GM23338 (cell line): ENCODE measurements around the gene TMEM229B. TPM values are rescaled to one million over a fixed set of nuclear protein-coding genes. Genes with fewer than 3 reads are reported as not detected.

ENCODE experiments used
- ATAC-seq: fragments of 200-7000 bp; cut with Tn5 transposase; 3 replicates; pipeline ENCODE4 v1.9.1; 2020
- DNase-seq: peaks from one replicate; pipeline ENCODE4 v3.0.0-alpha.2; 2015; ENCODE audit warnings: low spot score
- H2AFZ ChIP-seq: fragments of 200-600 bp; sonication (generic); 2 replicates; pipeline ENCODE4 v1.8.0; 2016; ENCODE audit warnings: antibody characterized with exemption, mild to moderate bottlenecking, moderate library complexity
- H3F3A ChIP-seq: fragments of 200-600 bp; sonication (generic); replicated peaks from 2 replicates; pipeline ENCODE4 v1.8.0; 2017; ENCODE audit warnings: antibody characterized with exemption, mixed run types, low read depth
- H3K27ac ChIP-seq: fragments of 200-600 bp; sonication (generic); 2 replicates; pipeline ENCODE4 v1.6.1; 2016; ENCODE audit warnings: low read depth
- H3K27me3 ChIP-seq: fragments of 200-600 bp; sonication (generic); 2 replicates; pipeline ENCODE4 v1.8.0; 2016; ENCODE audit warnings: mild to moderate bottlenecking, mixed run types, moderate library complexity; ENCODE audit not compliant: insufficient read depth
- H3K36me3 ChIP-seq: fragments of 200-600 bp; sonication (generic); 2 replicates; pipeline ENCODE4 v1.8.0; 2016; ENCODE audit warnings: mild to moderate bottlenecking; ENCODE audit not compliant: insufficient read depth
- H3K4me1 ChIP-seq: fragments of 200-600 bp; sonication (generic); 2 replicates; pipeline ENCODE4 v1.8.0; 2016; ENCODE audit warnings: mild to moderate bottlenecking, moderate library complexity; ENCODE audit not compliant: insufficient read depth
- H3K4me2 ChIP-seq: fragments of 200-600 bp; sonication (generic); 2 replicates; pipeline ENCODE4 v1.7.1; 2017; ENCODE audit warnings: mixed run types
- H3K4me3 ChIP-seq: fragments of 200-600 bp; sonication (generic); 2 replicates; pipeline ENCODE4 v1.6.1; 2016; ENCODE audit warnings: mixed run types
- H3K79me2 ChIP-seq: fragments of 200-600 bp; sonication (generic); replicated peaks from 2 replicates; pipeline ENCODE4 v1.8.0; 2017; ENCODE audit warnings: mild to moderate bottlenecking; ENCODE audit not compliant: insufficient read depth
- H3K9me2 ChIP-seq: fragments of 200-600 bp; sonication (generic); 2 replicates; pipeline ENCODE4 v1.8.0; 2017; ENCODE audit not compliant: insufficient read depth
- H4K20me1 ChIP-seq: fragments of 200-600 bp; sonication (generic); replicated peaks from 2 replicates; pipeline ENCODE4 v1.8.0; 2017; ENCODE audit warnings: mild to moderate bottlenecking; ENCODE audit not compliant: insufficient read depth
- H3K27ac Mint-ChIP-seq: 2 replicates; pipeline ENCODE4 v1.8.0; 2020; ENCODE audit warnings: inconsistent platforms, mild to moderate bottlenecking, moderate library complexity, mixed read lengths
- H3K27me3 Mint-ChIP-seq: 3 replicates; pipeline ENCODE4 v1.8.0; 2022; ENCODE audit warnings: low read depth, mild to moderate bottlenecking, moderate library complexity, mixed read lengths, inconsistent platforms; ENCODE audit not compliant: insufficient read depth, poor library complexity
- H3K36me3 Mint-ChIP-seq: 3 replicates; pipeline ENCODE4 v1.8.0; 2021; ENCODE audit warnings: low read depth, mild to moderate bottlenecking, inconsistent platforms, moderate library complexity, mixed read lengths
- H3K4me1 Mint-ChIP-seq: 3 replicates; pipeline ENCODE4 v1.8.0; 2020; ENCODE audit warnings: mild to moderate bottlenecking, inconsistent platforms, mixed read lengths
- H3K4me3 Mint-ChIP-seq: 3 replicates; pipeline ENCODE4 v1.8.0; 2021; ENCODE audit warnings: moderate library complexity, mild to moderate bottlenecking, inconsistent platforms, mixed read lengths
- H3K9me3 Mint-ChIP-seq: 3 replicates; pipeline ENCODE4 v1.8.0; 2020; ENCODE audit warnings: moderate library complexity, mild to moderate bottlenecking, inconsistent platforms, mixed read lengths
- EZH2 ChIP-seq: fragments of 200-600 bp; sonication (generic); IDR thresholded peaks from one replicate; pipeline ENCODE4 v1.8.0; 2017; ENCODE audit warnings: antibody characterized with exemption, mild to moderate bottlenecking, low read depth; ENCODE audit not compliant: unreplicated experiment
- EZH2phosphoT487 ChIP-seq: fragments of 200-600 bp; sonication (generic); IDR thresholded peaks from one replicate; pipeline ENCODE4 v1.8.1; 2018; ENCODE audit warnings: antibody characterized with exemption; ENCODE audit not compliant: unreplicated experiment
- JUNB ChIP-seq: IDR thresholded peaks from one replicate; pipeline ENCODE4 v1.6.1; 2016; ENCODE audit warnings: antibody characterized with exemption; ENCODE audit not compliant: unreplicated experiment
- polyA plus RNA-seq: library from polyadenylated mRNA; unstranded; fragments of >200 nt; fragmentation: Nextera tagmentation; extraction: Ambion mirVana; gene quantifications from 2 replicates; pipeline ENCODE4 v1.2.1, GENCODE V29; 2016
- total RNA-seq: library from RNA; depleted of rRNA; stranded (reverse); fragments of >200 nt; shearing (Covaris generic); gene quantifications from 2 replicates; pipeline ENCODE4 v1.2.3, GENCODE V29; 2014
- TF ChIP-seq, protein P1 (sequence below): fragments of 250-450 bp; sonication (Bioruptor Pico); IDR thresholded peaks from 2 replicates; pipeline ENCODE4 v1.5.0; 2020; ENCODE audit warnings: mild to moderate bottlenecking, moderate library complexity
- TF ChIP-seq, protein P2 (sequence below), 2 experiments: fragments of 200-600 bp in 1 of 2; sonication (generic) in 1 of 2; conservative IDR thresholded peaks; 2 replicates each; pipeline versions ENCODE4 v1.5.1 to v1.6.1; 2016 to 2017; ENCODE audit warnings: antibody characterized with exemption in 2 of 2, low read depth in 2 of 2, mild to moderate bottlenecking in 2 of 2, moderate library complexity in 1 of 2

Gene TMEM229B
- total and polyA plus RNA-seq, 2 experiments from 2014 or later: 0.42 to 2.4 TPM

GRCh38 chr14:67527756-67528155, 39.2 kb upstream of the TMEM229B start:
- no peak overlapping the region for H3K4me3 Mint-ChIP-seq
- H3K36me3 Mint-ChIP-seq: no peaks in the 10 kb centered on the region
- H3K9me2 ChIP-seq: no peaks in the 10 kb centered on the region
- 0 out of 2 replicates have a peak overlapping the region, but pooled peaks have one; percentile 87 for H2AFZ ChIP-seq
- no peak overlapping the region for H3K4me2 ChIP-seq
- DNase-seq: no peak
- TF ChIP-seq, protein P1, sequence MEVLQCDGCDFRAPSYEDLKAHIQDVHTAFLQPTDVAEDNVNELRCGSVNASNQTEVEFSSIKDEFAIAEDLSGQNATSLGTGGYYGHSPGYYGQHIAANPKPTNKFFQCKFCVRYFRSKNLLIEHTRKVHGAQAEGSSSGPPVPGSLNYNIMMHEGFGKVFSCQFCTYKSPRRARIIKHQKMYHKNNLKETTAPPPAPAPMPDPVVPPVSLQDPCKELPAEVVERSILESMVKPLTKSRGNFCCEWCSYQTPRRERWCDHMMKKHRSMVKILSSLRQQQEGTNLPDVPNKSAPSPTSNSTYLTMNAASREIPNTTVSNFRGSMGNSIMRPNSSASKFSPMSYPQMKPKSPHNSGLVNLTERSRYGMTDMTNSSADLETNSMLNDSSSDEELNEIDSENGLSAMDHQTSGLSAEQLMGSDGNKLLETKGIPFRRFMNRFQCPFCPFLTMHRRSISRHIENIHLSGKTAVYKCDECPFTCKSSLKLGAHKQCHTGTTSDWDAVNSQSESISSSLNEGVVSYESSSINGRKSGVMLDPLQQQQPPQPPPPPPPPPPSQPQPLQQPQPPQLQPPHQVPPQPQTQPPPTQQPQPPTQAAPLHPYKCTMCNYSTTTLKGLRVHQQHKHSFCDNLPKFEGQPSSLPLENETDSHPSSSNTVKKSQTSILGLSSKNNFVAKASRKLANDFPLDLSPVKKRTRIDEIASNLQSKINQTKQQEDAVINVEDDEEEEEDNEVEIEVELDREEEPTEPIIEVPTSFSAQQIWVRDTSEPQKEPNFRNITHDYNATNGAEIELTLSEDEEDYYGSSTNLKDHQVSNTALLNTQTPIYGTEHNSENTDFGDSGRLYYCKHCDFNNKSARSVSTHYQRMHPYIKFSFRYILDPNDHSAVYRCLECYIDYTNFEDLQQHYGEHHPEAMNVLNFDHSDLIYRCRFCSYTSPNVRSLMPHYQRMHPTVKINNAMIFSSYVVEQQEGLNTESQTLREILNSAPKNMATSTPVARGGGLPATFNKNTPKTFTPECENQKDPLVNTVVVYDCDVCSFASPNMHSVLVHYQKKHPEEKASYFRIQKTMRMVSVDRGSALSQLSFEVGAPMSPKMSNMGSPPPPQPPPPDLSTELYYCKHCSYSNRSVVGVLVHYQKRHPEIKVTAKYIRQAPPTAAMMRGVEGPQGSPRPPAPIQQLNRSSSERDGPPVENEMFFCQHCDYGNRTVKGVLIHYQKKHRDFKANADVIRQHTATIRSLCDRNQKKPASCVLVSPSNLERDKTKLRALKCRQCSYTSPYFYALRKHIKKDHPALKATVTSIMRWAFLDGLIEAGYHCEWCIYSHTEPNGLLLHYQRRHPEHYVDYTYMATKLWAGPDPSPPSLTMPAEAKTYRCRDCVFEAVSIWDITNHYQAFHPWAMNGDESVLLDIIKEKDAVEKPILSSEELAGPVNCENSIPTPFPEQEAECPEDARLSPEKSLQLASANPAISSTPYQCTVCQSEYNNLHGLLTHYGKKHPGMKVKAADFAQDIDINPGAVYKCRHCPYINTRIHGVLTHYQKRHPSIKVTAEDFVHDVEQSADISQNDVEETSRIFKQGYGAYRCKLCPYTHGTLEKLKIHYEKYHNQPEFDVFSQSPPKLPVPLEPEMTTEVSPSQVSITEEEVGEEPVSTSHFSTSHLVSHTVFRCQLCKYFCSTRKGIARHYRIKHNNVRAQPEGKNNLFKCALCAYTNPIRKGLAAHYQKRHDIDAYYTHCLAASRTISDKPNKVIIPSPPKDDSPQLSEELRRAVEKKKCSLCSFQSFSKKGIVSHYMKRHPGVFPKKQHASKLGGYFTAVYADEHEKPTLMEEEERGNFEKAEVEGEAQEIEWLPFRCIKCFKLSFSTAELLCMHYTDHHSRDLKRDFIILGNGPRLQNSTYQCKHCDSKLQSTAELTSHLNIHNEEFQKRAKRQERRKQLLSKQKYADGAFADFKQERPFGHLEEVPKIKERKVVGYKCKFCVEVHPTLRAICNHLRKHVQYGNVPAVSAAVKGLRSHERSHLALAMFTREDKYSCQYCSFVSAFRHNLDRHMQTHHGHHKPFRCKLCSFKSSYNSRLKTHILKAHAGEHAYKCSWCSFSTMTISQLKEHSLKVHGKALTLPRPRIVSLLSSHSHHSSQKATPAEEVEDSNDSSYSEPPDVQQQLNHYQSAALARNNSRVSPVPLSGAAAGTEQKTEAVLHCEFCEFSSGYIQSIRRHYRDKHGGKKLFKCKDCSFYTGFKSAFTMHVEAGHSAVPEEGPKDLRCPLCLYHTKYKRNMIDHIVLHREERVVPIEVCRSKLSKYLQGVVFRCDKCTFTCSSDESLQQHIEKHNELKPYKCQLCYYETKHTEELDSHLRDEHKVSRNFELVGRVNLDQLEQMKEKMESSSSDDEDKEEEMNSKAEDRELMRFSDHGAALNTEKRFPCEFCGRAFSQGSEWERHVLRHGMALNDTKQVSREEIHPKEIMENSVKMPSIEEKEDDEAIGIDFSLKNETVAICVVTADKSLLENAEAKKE (CRISPR knock-in tag): no peak
- TF ChIP-seq JUNB (no peak), EZH2 (no peak), EZH2phosphoT487 (no peak)
- TF ChIP-seq, protein P2, sequence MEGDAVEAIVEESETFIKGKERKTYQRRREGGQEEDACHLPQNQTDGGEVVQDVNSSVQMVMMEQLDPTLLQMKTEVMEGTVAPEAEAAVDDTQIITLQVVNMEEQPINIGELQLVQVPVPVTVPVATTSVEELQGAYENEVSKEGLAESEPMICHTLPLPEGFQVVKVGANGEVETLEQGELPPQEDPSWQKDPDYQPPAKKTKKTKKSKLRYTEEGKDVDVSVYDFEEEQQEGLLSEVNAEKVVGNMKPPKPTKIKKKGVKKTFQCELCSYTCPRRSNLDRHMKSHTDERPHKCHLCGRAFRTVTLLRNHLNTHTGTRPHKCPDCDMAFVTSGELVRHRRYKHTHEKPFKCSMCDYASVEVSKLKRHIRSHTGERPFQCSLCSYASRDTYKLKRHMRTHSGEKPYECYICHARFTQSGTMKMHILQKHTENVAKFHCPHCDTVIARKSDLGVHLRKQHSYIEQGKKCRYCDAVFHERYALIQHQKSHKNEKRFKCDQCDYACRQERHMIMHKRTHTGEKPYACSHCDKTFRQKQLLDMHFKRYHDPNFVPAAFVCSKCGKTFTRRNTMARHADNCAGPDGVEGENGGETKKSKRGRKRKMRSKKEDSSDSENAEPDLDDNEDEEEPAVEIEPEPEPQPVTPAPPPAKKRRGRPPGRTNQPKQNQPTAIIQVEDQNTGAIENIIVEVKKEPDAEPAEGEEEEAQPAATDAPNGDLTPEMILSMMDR (conservative IDR thresholded peaks at IDR 0.05; ENCODE audit: low read depth in 2 of 2): no peak
- H3K79me2 ChIP-seq: no peaks in the 10 kb centered on the region
- no peaks in the 10 kb centered on the region for H4K20me1 ChIP-seq
- H3K4me1 Mint-ChIP-seq: peaks cover 11% of the 10 kb centered on the region
- no peaks in the 10 kb centered on the region for H3K36me3 ChIP-seq
- 0 out of 2 replicates have a peak, but pooled peaks cover 7% of the 10 kb centered on the region for H3K27me3 ChIP-seq
- H3K27ac Mint-ChIP-seq: no peak overlapping the region
- H3F3A ChIP-seq: 0 out of 2 replicates have a peak, but pooled peaks cover 3% of the 10 kb centered on the region
- no peak for ATAC-seq
- no peak overlapping the region for H3K27ac ChIP-seq
- H3K4me1 ChIP-seq: peaks cover 11% of the 10 kb centered on the region; the same call in 1 of the 2 replicates
- peaks cover 10% of the 10 kb centered on the region for H3K27me3 Mint-ChIP-seq
- H3K4me3 ChIP-seq: no peak overlapping the region
- no peaks in the 10 kb centered on the region for H3K9me3 Mint-ChIP-seq
